Measurements from ENCODE around the gene ADAMTSL2.

Gene ADAMTSL2

DNA sequence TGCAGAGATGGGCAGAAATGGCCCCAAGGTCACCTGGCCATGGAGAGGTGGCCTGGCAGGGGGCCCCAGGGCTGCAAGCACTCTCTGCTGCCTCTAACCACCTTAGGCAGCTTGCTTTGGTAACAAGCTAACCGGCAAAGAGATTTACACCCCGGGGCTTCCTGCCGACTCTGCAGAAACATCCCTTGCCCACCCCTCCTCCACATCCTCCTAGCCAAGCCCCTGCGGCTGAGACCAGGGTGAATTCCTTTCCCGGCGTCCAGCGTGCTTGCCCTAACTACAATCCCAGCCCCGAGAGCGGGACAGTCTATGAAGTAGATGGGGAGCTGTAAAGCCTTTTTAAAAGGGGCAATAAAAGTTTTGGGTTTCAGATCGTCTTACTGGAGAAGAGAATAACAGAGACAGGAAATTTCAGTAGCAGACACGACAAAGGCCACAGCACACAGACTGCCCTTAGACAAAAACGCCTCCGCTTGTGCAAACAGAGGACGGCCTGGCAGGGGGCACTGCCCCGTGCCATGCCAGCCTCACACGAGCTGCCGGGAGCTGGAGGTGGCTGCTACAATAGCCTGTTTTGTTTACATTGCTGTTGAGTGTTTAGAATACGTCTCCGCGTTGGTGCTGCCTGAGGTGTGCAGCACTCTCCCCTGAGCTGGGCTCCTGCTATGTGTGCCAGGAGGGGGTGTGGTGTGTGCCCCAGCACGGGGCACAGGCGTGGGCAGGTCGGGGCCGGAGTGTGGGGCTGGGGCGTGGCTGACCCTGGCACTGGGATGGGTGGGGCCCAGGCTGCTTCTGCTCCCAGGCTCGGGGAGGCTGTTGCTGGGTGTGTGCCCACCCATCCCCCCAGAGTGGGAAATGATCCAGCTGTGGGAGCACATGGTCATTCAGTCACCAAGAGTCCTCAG lies 25.1 kb upstream of the ADAMTSL2 start:
- no peak for TF ChIP-seq CTCF (IDR thresholded peaks at IDR 0.05; ENCODE audit: extremely low read depth, insufficient read depth, missing control alignments)
- in situ Hi-C loops (cut with MboI; ENCODE audit: low pct_unique_long_range_greater_than_20kb, low sequenced_read_pairs, unreplicated experiment), result no loop called here
- DNase-seq (ENCODE audit: low spot score), result no peak

GRCh38 chr9:133510926-133511505 lies 23.5 kb upstream of the ADAMTSL2 start:
- in situ Hi-C loops (cut with MboI; ENCODE audit: low pct_unique_long_range_greater_than_20kb, low sequenced_read_pairs, unreplicated experiment), result no loop called here
- no peak for DNase-seq (ENCODE audit: low spot score)
- TF ChIP-seq CTCF (IDR thresholded peaks at IDR 0.05; ENCODE audit: extremely low read depth, insufficient read depth, missing control alignments), result no peak

- in situ Hi-C loops (cut with MboI; ENCODE audit: low pct_unique_long_range_greater_than_20kb, low sequenced_read_pairs, unreplicated experiment), result no loop called here
These were observed 22.9 kb upstream of the ADAMTSL2 start for GRCh38 chr9:133511607-133512006.

DNA sequence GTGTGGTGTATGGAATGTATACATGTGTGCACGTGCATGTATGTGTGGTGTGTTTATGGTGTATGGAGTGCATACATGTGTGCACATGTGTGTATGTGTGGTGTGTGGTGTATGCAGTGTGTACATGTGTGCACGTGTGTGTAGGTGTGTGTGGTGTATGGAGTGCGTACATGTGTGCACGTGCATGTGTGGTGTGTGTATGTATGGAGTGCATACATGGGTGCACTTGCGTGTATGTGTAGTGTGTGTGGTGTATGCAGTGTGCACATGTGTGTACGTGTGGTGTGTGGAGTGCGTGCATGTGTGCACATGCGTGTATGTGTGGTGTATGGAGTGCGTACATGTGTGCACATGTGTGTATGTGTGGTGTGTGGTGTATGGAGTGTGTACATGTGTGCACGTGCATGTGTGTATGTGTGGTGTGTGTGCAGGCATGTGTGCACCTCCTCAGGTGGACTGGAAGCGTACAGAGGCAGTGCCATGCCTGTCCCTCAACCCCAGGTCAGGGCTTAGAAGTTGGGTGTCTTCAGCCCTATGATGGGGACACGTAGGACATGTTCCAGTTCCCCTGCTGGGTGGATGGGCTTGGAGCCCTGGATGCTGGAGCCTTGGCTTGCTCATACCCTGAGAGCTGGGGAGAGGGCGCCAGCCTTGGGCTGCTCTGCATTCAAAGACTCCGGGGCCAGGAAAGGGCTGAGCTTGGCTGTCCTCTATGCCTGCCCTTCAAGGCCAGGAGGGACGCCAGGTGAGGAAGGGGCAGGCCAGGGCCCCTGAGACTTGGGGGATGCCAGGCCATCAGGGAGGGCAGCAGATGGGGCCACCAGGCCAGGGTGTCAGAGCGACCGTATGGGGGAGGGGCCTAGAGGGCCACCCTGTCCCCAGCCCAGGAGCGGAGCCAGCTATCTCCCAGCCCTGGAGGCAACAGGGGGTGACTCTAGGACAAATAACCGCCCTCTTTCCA lies 22.0 kb upstream of the ADAMTSL2 start:
- TF ChIP-seq CTCF (IDR thresholded peaks at IDR 0.05; ENCODE audit: extremely low read depth, insufficient read depth, missing control alignments), result no peak
- DNase-seq (ENCODE audit: low spot score), result no peak
- in situ Hi-C loops (cut with MboI; ENCODE audit: low pct_unique_long_range_greater_than_20kb, low sequenced_read_pairs, unreplicated experiment), result no loop called here

More at GRCh38 chr9:133511607-133512006, 22.9 kb upstream of the ADAMTSL2 start:
- no peak for DNase-seq (ENCODE audit: low spot score)
- no peak for TF ChIP-seq CTCF (IDR thresholded peaks at IDR 0.05; ENCODE audit: extremely low read depth, insufficient read depth, missing control alignments)

DNA sequence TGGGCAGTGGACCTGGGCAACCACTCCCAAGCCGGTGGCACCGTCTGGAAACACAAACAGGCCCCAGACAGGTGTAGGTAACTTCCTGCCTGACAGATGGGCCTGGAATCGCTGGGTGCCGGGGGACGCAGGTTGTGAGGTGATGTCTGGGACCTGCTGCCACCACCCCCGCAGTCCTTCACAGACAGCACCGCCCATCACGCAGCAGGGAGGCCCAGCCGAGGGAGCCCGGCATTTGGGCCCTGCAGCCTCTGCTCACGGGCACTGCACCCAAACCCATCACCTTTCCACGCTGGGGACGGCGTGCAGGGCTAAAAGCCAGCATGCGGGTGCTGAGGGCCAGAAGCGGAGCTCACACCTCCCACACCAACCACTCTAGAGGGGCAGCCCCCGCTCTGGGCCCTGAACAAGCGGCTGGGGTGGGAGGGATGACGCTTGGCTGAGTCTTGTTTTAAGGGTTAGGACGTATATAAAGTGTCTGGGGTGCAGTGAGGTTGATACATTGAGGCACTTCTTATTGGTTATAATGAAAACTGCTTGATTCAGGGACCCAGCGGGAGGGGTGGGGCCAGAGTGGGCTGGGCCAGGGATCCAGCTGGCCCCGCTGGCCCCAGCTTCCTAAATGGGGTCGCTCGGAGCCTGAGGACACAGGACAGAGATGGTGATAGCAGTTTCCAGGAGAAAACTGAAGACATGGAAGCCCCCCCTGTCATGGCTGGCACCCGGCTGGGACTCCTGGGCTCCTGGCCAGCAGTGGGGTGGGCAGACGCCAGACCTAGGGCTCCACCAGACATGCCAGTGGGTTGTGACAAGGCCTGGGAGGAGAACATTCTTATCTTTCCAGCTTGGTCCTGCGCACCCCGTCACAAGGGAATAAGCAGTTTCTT lies 21.0 kb upstream of the ADAMTSL2 start:
- DNase-seq (ENCODE audit: low spot score), result no peak
- TF ChIP-seq CTCF (IDR thresholded peaks at IDR 0.05; ENCODE audit: extremely low read depth, insufficient read depth, missing control alignments), result no peak
- in situ Hi-C loops (cut with MboI; ENCODE audit: low pct_unique_long_range_greater_than_20kb, low sequenced_read_pairs, unreplicated experiment), result no loop called here
